Transverse colon (tissue), 4 donors: ENCODE measurements around the gene TGM1. TPM values are rescaled to one million over a fixed set of nuclear protein-coding genes. Genes with fewer than 3 reads are reported as not detected.
"Not testable (repeated sequence)": the region's sequence is repeated elsewhere in the genome, so short reads cannot be mapped to it uniquely, and the experiment has no call there.

ENCODE experiments used
- DNase-seq: peaks from one replicate; pipeline ENCODE4 v3.0.0-alpha.2; 2019
- H3K27ac ChIP-seq, 4 donors: fragments of 200-600 bp; sonication (generic); 2 replicates each; pipeline ENCODE4 v1.5.1; 2016 to 2018; ENCODE audit warnings: inconsistent platforms in 4 of 4
- H3K27me3 ChIP-seq: fragments of 200-600 bp; sonication (generic); 2 replicates; pipeline ENCODE4 v1.5.1; 2017; ENCODE audit warnings: inconsistent platforms
- H3K36me3 ChIP-seq, 4 donors: fragments of 200-600 bp; sonication (generic); 2 replicates each; pipeline ENCODE4 v1.5.1; 2017 to 2019; ENCODE audit warnings: inconsistent platforms in 4 of 4
- H3K4me1 ChIP-seq, 4 donors: fragments of 200-600 bp; sonication (generic); 2 replicates each; pipeline ENCODE4 v1.5.1; 2017 to 2020; ENCODE audit warnings: inconsistent platforms in 4 of 4
- H3K4me3 ChIP-seq, 4 donors: fragments of 200-600 bp; sonication (generic); 1 replicate in 1 of 4; 2 replicates in 3 of 4; pipeline versions ENCODE4 v1.5.1 to v1.6.1; 2017 to 2019; ENCODE audit warnings: inconsistent platforms in 4 of 4
- H3K9me3 ChIP-seq, 2 donors: fragments of 200-600 bp; sonication (generic); 2 replicates each; pipeline ENCODE4 v1.5.1; 2017 to 2019; ENCODE audit warnings: inconsistent platforms in 2 of 2
- CTCF ChIP-seq, 5 experiments: fragments of 200-600 bp in 3 of 5; fragments of 450-650 bp in 2 of 5; sonication (generic) in 3 of 5; IDR thresholded peaks; 1 replicate in 2 of 5; 2 replicates in 3 of 5; pipeline ENCODE4 v1.5.1; 2016 to 2017; ENCODE audit warnings: antibody characterized with exemption in 5 of 5, inconsistent platforms in 3 of 5, mild to moderate bottlenecking in 2 of 5, moderate library complexity in 1 of 5
- EP300 ChIP-seq: sonication (generic); formaldehyde crosslinking; IDR thresholded peaks from one replicate; pipeline ENCODE4 v1.6.1; 2017; ENCODE audit warnings: antibody characterized with exemption, low read depth
- POLR2A ChIP-seq: fragments of 450-650 bp; IDR thresholded peaks from one replicate; pipeline ENCODE4 v1.6.1; 2016; ENCODE audit warnings: antibody characterized with exemption, mild to moderate bottlenecking, moderate library complexity
- POLR2AphosphoS5 ChIP-seq, 3 donors: sonication (generic); formaldehyde crosslinking; IDR thresholded peaks; one replicate each; pipeline ENCODE4 v1.6.1; 2016; ENCODE audit warnings: antibody characterized with exemption in 3 of 3
- WGBS, 2 donors: methylation state at CpG; one replicate each; pipeline ENCODE4 v1.1.5; 2018; ENCODE audit warnings: low coverage in 1 of 2; 5-methylcytosine and 5-hydroxymethylcytosine counted together
- in situ Hi-C, 4 donors: fragments of 200-750 bp; cut with MboI; loops; one replicate each; pipeline versions ENCODE4 v1.15.0 to v1.15.1; 2017; ENCODE audit warnings: low sequenced_read_pairs in 3 of 4, low pct_ligation_motif_present in 1 of 4, low pct_unique_long_range_greater_than_20kb in 1 of 4
- intact Hi-C: fragments of 100-400 bp; cut with DNase I; formaldehyde crosslinking; loops from one replicate; pipeline ENCODE4 v1.15.1; 2023; ENCODE audit warnings: low total_unique reads
- total RNA-seq, 4 donors: library from RNA; depleted of rRNA; stranded (reverse); fragments of >200 nt; gene quantifications; one replicate each; pipeline ENCODE4 v1.1.0, GENCODE V29; 2016

Gene TGM1
- total RNA-seq, 4 donors from 2014 or later, result 1.4 to 96.5 (median 2.2) TPM; not detected in 1

- 97% methylated on average over 5 of the region's 5 CpGs; no CpG with 5 or more reads in 1 of the 2 donors for WGBS, 2 donors
Measured at GRCh38 chr14:24207104-24207551, 55.8 kb downstream of the TGM1 start.

GRCh38 chr14:24206260-24207103 is 56.5 kb downstream of the TGM1 start:
- peaks cover 0 to 3% (median 0%) of the 10 kb centered on the region in 4 donors for H3K4me1 ChIP-seq
- H3K27me3 ChIP-seq, result no peaks in the 10 kb centered on the region
- H3K9me3 ChIP-seq, result no peaks in the 10 kb centered on the region
- intact Hi-C loops, result no loop called here
- no peak overlapping the region for H3K4me3 ChIP-seq
- H3K36me3 ChIP-seq, result peaks cover 0 to 37% (median 9%) of the 10 kb centered on the region in 4 donors
- in situ Hi-C loops, result no loop called here
- 90 to 97% methylated on average over 3 to 11 of the region's 11 CpGs for WGBS, 2 donors
- TF ChIP-seq POLR2AphosphoS5 (IDR thresholded peaks at IDR 0.05) (no peak), POLR2A (no peak), CTCF (IDR thresholded peaks at IDR 0.05) (no peak), EP300 (no peak)
- H3K27ac ChIP-seq, result no peak overlapping the region
- DNase-seq, result no peak

More at GRCh38 chr14:24207104-24207551, 55.8 kb downstream of the TGM1 start:
- H3K27ac ChIP-seq, result no peak overlapping the region
- no peak for DNase-seq
- peaks cover 0 to 34% (median 9%) of the 10 kb centered on the region in 4 donors for H3K36me3 ChIP-seq
- in situ Hi-C loops, result no loop called here
- no peak overlapping the region for H3K4me3 ChIP-seq
- TF ChIP-seq CTCF (IDR thresholded peaks at IDR 0.05) (no peak), POLR2A (no peak), EP300 (no peak), POLR2AphosphoS5 (IDR thresholded peaks at IDR 0.05) (no peak)
- H3K9me3 ChIP-seq, result no peaks in the 10 kb centered on the region
- intact Hi-C loops, result no loop called here
- peaks cover 1 to 6% (median 3%) of the 10 kb centered on the region in 4 donors for H3K4me1 ChIP-seq
- H3K27me3 ChIP-seq, result no peaks in the 10 kb centered on the region

- no peaks in the 10 kb centered on the region for H3K9me3 ChIP-seq
- DNase-seq, result no peak
- intact Hi-C loops (no loop called here), in situ Hi-C loops (no loop called here)
- no peak overlapping the region for H3K27ac ChIP-seq
- peaks cover 0 to 27% (median 1%) of the 10 kb centered on the region in 4 donors for H3K36me3 ChIP-seq
- TF ChIP-seq POLR2A (no peak), CTCF (IDR thresholded peaks at IDR 0.05) (no peak), EP300 (no peak), POLR2AphosphoS5 (IDR thresholded peaks at IDR 0.05) (no peak)
- H3K4me3 ChIP-seq, result no peak overlapping the region
- H3K4me1 ChIP-seq, result no peaks in the 10 kb centered on the region
- 89 to 95% methylated on average over 2 to 7 of the region's 7 CpGs for WGBS, 2 donors
- H3K27me3 ChIP-seq, result no peaks in the 10 kb centered on the region
Measured at GRCh38 chr14:24204163-24205146, 58.5 kb downstream of the TGM1 start.

GRCh38 chr14:24203249-24203886 is 59.6 kb downstream of the TGM1 start:
- WGBS, 2 donors, result 94 to 97% methylated on average over 6 to 16 of the region's 16 CpGs
- DNase-seq, H3K4me1 ChIP-seq, H3K27ac ChIP-seq, in situ Hi-C loops, H3K4me3 ChIP-seq, H3K27me3 ChIP-seq, intact Hi-C loops, H3K9me3 ChIP-seq: not testable (repeated sequence)
- peaks cover 0 to 24% (median 0%) of the 10 kb centered on the region in 4 donors for H3K36me3 ChIP-seq

GRCh38 chr14:24202538-24202937 is 60.4 kb downstream of the TGM1 start:
- Histone ChIP-seq H3K4me1 (peaks cover 0 to 13% (median 7%) of the 10 kb centered on the region in 4 donors), H3K36me3 (peaks cover 0 to 19% (median 0%) of the 10 kb centered on the region in 4 donors)
- H3K27ac ChIP-seq, DNase-seq, H3K27me3 ChIP-seq, H3K9me3 ChIP-seq, H3K4me3 ChIP-seq, intact Hi-C loops, in situ Hi-C loops: not testable (repeated sequence)
- 86 to 96% methylated on average over 4 to 8 of the region's 8 CpGs for WGBS, 2 donors
